Stimulated activated CD8-positive, alpha-beta memory T cell treated with anti-CD3 and anti-CD28 coated beads, Interleukin-4, amount 100 ng/mL, for 24 hours (primary cell): ENCODE measurements around the gene GPC1.

Experiments
- DNase-seq: peaks from one replicate; pipeline ENCODE4 v3.0.0-alpha.2; 2020; ENCODE audit warnings: low read depth

GPC1 gene

DNA sequence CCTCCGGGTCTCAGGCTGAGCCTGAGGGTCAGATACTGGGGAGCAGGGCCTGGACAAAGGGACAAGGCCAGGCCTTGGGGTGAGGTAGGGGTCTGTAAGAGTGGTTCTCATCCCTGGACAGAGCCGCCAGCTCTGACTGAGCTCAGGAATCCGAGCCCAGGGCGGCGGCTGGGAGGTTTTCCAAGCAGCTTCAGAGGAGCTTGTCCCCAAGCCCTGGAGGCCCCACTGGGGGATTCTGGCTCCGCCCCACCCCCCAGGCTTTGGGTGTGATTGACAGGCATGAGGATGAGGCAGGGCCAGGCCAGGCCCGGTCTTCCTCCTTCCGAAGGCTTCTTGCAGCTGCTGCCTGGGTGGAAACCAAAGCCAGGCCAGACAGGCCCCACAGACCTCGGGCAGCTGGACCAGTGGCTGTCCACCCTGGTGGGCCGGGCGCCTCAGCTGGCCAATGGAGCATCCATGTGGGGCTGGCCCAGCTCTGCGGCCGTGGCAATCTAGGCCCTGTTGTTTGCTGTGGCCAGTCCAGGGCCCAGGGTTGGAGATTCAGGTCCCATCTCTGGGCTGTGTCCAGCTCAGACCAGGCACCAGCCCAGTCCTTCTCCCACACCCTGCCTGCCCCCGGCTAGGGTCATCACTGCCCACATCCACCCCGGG, 23.1 kb upstream of the GPC1 start:
- no peak for DNase-seq

GRCh38 chr2:240412975-240413812, 22.3 kb upstream of the GPC1 start:
- no peak for DNase-seq

GRCh38 chr2:240413813-240414429, 21.5 kb upstream of the GPC1 start:
- no peak for DNase-seq

- DNase-seq: no peak
Observed at GRCh38 chr2:240416821-240417220, 18.6 kb upstream of the GPC1 start.

DNA sequence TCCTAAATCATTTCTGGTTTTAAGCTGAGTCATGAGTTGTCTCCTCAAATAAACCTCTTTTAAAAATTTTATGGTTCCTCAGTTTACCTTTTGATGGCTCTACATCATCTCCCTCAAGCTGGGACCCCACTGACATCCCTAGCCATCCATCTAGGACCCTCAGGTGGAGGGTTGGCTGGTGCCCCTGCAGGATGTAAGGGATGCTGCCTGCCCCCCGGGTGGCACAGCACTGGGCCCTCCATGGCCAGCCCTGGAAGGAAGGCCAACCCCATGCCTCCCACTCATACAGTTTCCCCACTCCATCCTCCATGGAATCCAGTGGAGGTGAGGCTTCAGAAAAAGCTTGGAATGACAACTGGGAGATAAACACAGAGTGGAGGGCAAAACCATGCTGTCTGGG, 17.2 kb upstream of the GPC1 start:
- DNase-seq: no peak

GRCh38 chr2:240419271-240419670, 16.2 kb upstream of the GPC1 start:
- no peak for DNase-seq

GRCh38 chr2:240419723-240420122, 15.7 kb upstream of the GPC1 start:
- DNase-seq: no peak

DNA sequence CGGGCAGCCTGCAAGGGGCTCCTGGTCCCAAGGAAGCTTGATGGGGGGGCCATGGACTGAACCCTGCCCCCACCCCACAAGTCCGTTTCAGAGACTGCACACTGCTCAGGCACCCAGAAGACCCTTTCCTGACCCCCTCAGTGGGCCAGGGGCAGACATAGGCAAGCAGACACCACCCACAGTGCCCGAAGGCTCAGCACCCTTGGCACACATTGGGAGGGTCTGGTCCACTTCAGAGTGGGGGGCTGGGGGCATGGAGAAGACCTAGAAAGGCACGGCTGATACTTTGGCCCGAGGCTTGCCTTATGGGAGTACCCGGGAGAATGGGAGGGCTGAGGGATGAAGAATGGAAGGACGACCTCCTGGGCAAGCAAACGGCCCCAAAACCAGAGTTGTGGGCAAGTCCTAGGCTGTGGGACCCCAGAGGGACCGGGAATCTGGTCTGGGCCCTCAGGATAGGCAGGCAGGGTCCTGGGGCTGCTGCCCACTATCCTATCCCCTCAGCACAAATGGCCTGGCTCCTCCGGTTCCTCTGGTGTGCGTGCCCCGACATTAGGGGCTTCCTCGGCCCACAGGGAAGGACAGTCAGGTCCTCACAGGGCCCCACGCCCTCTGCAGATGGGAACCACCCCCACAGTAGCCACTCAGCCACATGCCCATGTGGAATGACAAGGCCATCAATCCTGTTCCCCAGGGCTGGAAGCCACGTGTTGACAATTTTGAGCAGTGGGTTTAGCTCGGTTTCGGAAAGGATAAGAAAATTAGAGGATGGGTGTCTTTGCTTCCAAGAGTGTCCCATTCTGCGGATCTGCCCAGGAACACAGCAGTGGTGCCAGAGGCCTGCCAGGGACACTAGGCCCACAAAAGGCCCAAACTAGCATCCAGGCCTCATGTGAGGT, 15.0 kb upstream of the GPC1 start:
- no peak for DNase-seq

GRCh38 chr2:240421381-240421780, 14.1 kb upstream of the GPC1 start:
- DNase-seq: no peak

- no peak for DNase-seq
Observed at GRCh38 chr2:240422658-240423329, 12.7 kb upstream of the GPC1 start.

DNA sequence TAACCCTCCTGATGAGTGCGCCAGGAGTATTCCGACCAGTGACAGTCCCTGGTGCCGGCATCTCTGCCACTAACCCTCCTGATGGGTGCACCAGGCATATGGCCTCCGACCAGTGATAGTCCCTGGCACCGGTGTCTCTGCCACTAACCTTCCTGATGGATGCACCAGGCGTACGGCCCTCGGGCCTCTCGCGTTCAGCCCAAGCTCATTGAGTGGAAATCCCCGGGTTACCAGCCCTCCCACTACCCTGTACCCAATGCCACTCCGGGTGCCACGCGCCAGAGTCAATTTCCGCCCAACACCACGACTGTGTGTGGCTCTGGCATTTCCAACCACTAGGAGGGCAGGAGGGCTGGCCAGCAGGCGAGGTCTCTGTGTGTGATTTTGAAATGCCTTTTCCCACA, 11.7 kb upstream of the GPC1 start:
- DNase-seq: no peak

- no peak for DNase-seq
Observed at GRCh38 chr2:240424341-240425235, 10.9 kb upstream of the GPC1 start.

- no peak for DNase-seq
Observed at GRCh38 chr2:240425236-240425615, 10.2 kb upstream of the GPC1 start.

GRCh38 chr2:240425697-240426096, 9.8 kb upstream of the GPC1 start:
- DNase-seq: no peak

GRCh38 chr2:240426845-240427721, 8.4 kb upstream of the GPC1 start:
- DNase-seq: no peak

- no peak for DNase-seq
Observed at GRCh38 chr2:240427729-240428128, 7.7 kb upstream of the GPC1 start.

DNA sequence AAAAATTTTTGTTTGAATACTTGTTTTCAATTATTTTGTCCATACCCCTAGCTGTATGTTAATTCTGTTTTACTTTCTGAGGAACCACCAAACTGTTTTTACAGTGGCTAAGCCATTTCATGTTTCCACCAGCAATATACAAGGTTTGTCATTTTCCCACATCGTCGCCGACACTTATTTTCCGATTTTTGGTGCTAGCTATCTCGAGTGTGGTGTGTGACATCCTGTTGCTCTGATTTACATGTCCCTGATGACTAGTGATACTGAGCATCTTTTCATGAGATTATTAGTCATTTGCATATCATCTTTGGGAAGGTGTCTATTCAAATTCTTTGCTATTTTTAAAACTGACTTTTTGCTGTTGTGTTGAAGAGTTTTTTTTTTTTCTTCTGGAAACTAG, 7.2 kb upstream of the GPC1 start:
- DNase-seq: no peak

GRCh38 chr2:240429341-240429871, 6.1 kb upstream of the GPC1 start:
- no peak for DNase-seq

GRCh38 chr2:240429872-240430491, 5.5 kb upstream of the GPC1 start:
- no peak for DNase-seq
